GM12892 (cell line): ENCODE data around the gene EPDR1. TPM values are rescaled to one million over a fixed set of nuclear protein-coding genes. Genes with fewer than 3 reads are reported as not detected.
A peak's percentile ranks its signal among the peaks of the same experiment; 100 is the strongest.

Experiments
- DNase-seq: peaks from one replicate; pipeline ENCODE4 v3.0.0; 2011; ENCODE audit not compliant: insufficient read length
- FAIRE-seq: peaks from 2 replicates; lab custom pipeline; 2011; peaks lifted over from hg19 to GRCh38; lab: Jason Lieb, UNC
- POLR2A ChIP-seq: IDR thresholded peaks from 2 replicates; pipeline ENCODE4 v1.6.1; 2011; ENCODE audit warnings: low read depth, low read length, control low read depth
- POLR2AphosphoS5 ChIP-seq: IDR thresholded peaks from 2 replicates; pipeline ENCODE4 v1.6.1; 2011; ENCODE audit warnings: low read depth, low read length, control low read depth
- TAF1 ChIP-seq: IDR thresholded peaks from 2 replicates; pipeline ENCODE4 v1.6.1; 2011; ENCODE audit warnings: low read depth, mild to moderate bottlenecking, control low read depth, low read length, borderline replicate concordance
- polyA plus RNA-seq: library from polyadenylated mRNA; unstranded; fragments of >200 nt; gene quantifications from one replicate; pipeline ENCODE4 v1.2.1, GENCODE V29; 2012; ENCODE audit warnings: missing spikeins, inconsistent platforms; ENCODE audit not compliant: missing spikeins

EPDR1 gene
- 3.0 TPM for polyA plus RNA-seq

- no peak for TF ChIP-seq TAF1
- no peak for TF ChIP-seq POLR2AphosphoS5
- no peak for TF ChIP-seq POLR2A
- FAIRE-seq (peak; percentile 86), DNase-seq (no peak)
These were observed at the start of gene EPDR1 for GRCh38 chr7:37920305-37920848. TSS of gene EPDR1 (plus strand) at chr7:37920640. CDS start at chr7:37920940, 300 bp downstream.

GRCh38 chr7:37882086-37882485, 38.4 kb upstream of the EPDR1 start:
- FAIRE-seq (no peak), DNase-seq (no peak)
- TF ChIP-seq POLR2A (no peak), POLR2AphosphoS5 (no peak), TAF1 (no peak)

- TF ChIP-seq POLR2A (no peak), POLR2AphosphoS5 (no peak)
These were observed 27.1 kb upstream of the EPDR1 start for GRCh38 chr7:37893359-37893758.

GRCh38 chr7:37894671-37895070, 25.8 kb upstream of the EPDR1 start:
- no peak for DNase-seq
- no peak for FAIRE-seq
- TF ChIP-seq POLR2A (no peak), POLR2AphosphoS5 (no peak), TAF1 (no peak)

More at GRCh38 chr7:37893359-37893758, 27.1 kb upstream of the EPDR1 start:
- DNase-seq (no peak), FAIRE-seq (no peak)

- TF ChIP-seq POLR2AphosphoS5 (no peak), POLR2A (no peak), TAF1 (no peak)
- no peak for DNase-seq
- no peak for FAIRE-seq
These were observed 20.7 kb upstream of the EPDR1 start for GRCh38 chr7:37899712-37900247.

GRCh38 chr7:37901236-37901827, 19.1 kb upstream of the EPDR1 start:
- DNase-seq (no peak), FAIRE-seq (peak; percentile 72)
- TF ChIP-seq POLR2A (no peak), POLR2AphosphoS5 (no peak), TAF1 (no peak)

- TF ChIP-seq POLR2A (no peak), POLR2AphosphoS5 (no peak), TAF1 (no peak)
- FAIRE-seq: no peak
- DNase-seq: no peak
These were observed 18.4 kb upstream of the EPDR1 start for GRCh38 chr7:37901890-37902524.

GRCh38 chr7:37908221-37908788, 12.1 kb upstream of the EPDR1 start:
- FAIRE-seq: no peak
- DNase-seq: no peak
- no peak for TF ChIP-seq TAF1
- TF ChIP-seq POLR2AphosphoS5: no peak
- TF ChIP-seq POLR2A: no peak

GRCh38 chr7:37912756-37913155, 7.7 kb upstream of the EPDR1 start:
- no peak for DNase-seq
- no peak for FAIRE-seq
- TF ChIP-seq POLR2A: no peak
- TF ChIP-seq TAF1: no peak
- no peak for TF ChIP-seq POLR2AphosphoS5

GRCh38 chr7:37915438-37915837, 5.0 kb upstream of the EPDR1 start:
- DNase-seq (no peak), FAIRE-seq (no peak)
- TF ChIP-seq POLR2A (no peak), POLR2AphosphoS5 (no peak), TAF1 (no peak)

- DNase-seq (no peak), FAIRE-seq (no peak)
- TF ChIP-seq TAF1: no peak
- TF ChIP-seq POLR2AphosphoS5: no peak
- TF ChIP-seq POLR2A: no peak
These were observed 4.3 kb upstream of the EPDR1 start for GRCh38 chr7:37916017-37916672.
